ENCODE data around the gene ZSWIM6.

ZSWIM6 gene

GRCh38 chr5:61567337-61567736, 235.3 kb downstream of the ZSWIM6 start:
- DNase-seq: no peak

GRCh38 chr5:61569353-61569752, 237.3 kb downstream of the ZSWIM6 start:
- DNase-seq: no peak

- DNase-seq: no peak
Measured at GRCh38 chr5:61570767-61571166, 238.7 kb downstream of the ZSWIM6 start.

- no peak for DNase-seq
Measured at GRCh38 chr5:61572959-61573358, 240.9 kb downstream of the ZSWIM6 start.

- no peak for DNase-seq
Measured at GRCh38 chr5:61575103-61575502, 243.0 kb downstream of the ZSWIM6 start.

GRCh38 chr5:61575581-61575980, 243.5 kb downstream of the ZSWIM6 start:
- DNase-seq: no peak

GRCh38 chr5:61576556-61576955, 244.5 kb downstream of the ZSWIM6 start:
- no peak for DNase-seq

GRCh38 chr5:61578858-61579503, 246.9 kb downstream of the ZSWIM6 start:
- no peak for DNase-seq

- no peak for DNase-seq
Measured at GRCh38 chr5:61582205-61582820, 250.3 kb downstream of the ZSWIM6 start.

- no peak for DNase-seq
Measured at GRCh38 chr5:61582887-61583286, 250.8 kb downstream of the ZSWIM6 start.

GRCh38 chr5:61586096-61587084, 254.3 kb downstream of the ZSWIM6 start:
- DNase-seq: no peak

- no peak for DNase-seq
Measured at GRCh38 chr5:61587125-61587524, 255.1 kb downstream of the ZSWIM6 start.

GRCh38 chr5:61588216-61588615, 256.2 kb downstream of the ZSWIM6 start:
- DNase-seq: no peak

- DNase-seq: no peak
Measured at GRCh38 chr5:61589946-61590345, 257.9 kb downstream of the ZSWIM6 start.

GRCh38 chr5:61590473-61590872, 258.4 kb downstream of the ZSWIM6 start:
- DNase-seq: no peak

GRCh38 chr5:61591859-61592258, 259.8 kb downstream of the ZSWIM6 start:
- no peak for DNase-seq

GRCh38 chr5:61595426-61595825, 263.4 kb downstream of the ZSWIM6 start:
- no peak for DNase-seq
